ENCODE results near the gene NRG3.

NRG3 gene

DNA sequence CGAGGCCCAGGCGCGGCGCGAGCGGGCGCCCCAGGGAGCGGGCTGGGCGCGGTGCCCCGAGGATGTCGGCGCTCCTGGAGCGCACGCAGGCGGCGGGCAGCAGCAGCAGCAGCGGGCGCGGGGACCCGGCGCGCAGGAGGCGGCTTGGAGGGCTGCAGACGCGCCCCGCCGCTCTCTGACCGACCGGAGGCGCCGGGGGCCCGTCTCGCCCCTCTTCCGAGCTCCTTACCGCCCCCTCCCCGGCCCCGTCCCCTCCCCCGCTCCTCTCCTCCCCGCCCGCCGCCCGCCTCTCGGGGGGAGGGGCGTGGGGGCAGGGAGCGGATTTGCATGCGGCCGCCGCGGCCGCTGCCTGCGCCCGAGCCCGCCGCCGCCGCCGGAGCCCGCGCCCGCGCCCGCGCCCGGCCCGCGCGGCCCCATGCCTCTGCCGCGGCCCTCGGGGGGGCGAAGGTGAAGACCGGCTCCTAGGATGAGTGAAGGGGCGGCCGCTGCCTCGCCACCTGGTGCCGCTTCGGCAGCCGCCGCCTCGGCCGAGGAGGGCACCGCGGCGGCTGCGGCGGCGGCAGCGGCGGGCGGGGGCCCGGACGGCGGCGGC, at the start of gene NRG3:
TSS of gene NRG3 (plus strand) at position 320 of the 592 bp plus-strand sequence.
- no peak for DNase-seq

DNA sequence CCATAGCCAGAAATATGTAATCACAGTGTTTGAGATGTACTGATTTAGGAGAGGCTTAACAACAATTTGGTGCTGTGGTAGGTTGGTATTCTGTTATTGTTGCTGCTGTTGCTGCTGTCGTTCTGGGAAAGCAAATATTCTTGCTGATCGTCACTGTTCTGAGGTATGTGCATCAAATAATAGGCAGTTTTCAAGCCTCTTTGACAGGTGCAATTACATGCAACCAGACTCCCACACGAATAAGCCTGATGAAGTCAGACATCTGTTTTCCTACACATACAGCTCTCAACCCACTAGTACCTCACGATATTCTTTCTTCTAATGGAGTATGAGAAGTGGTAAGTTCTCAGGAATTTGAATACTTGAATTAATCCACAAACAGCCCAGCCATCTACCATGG, 46.7 kb upstream of the NRG3 start:
- DNase-seq, result no peak

DNA sequence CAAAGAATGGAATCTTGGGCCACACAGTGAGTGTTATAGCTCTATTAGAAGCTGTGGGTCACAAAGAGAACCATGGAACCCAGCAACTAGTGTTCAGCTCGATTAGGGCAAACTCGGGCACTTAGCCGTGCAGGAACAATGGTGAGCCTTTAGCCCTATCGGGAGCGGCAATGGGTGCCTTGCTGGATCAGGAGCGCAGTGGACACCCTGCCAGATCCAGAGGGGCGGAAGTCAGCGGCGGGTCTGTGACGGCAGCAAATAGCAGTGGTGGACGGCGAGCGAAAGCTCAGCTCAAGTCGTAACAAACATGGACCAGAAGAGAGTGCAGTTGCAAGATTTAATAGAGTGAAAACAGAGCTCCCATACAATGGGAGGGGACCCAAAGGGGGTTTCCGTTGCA, 43.9 kb upstream of the NRG3 start:
- DNase-seq, result no peak

DNA sequence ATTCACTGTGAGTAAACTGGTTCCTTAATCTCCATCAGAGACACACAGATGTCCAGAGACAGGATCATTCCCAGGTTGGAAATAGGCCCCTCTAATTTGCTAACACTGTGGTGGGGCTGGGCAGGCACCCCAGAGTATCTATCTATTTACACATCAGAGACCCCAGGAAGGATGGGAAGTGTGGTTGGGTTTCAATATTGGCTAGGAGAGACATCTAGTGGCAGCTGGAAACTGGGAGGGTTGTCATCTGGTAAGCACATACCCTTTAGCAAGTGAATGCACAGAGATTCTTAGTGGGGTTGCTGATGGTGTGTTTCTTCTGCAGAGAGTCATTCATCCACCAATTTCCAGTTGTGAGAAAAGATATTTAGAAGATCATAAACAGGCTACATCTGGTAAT, 36.0 kb upstream of the NRG3 start:
- no peak for DNase-seq

DNA sequence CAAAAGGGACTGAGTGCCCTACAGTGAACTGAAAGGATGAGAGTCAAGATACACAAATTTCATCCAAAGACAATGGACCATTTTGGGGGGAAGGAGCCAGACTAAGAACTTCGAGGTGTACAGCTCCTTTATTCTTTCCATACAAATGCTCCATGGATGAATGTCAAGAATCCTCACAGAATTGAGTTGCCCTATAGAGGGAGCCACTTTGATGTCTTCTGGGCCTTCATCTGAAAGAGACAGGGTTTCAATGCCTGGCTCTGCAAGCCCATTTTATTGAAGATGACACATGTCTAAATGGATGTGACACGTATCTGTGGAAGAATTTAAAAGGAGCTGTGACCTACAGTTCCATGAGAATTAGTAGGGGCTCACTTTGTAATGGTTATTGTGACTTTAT, 32.0 kb upstream of the NRG3 start:
- no peak for DNase-seq

DNA sequence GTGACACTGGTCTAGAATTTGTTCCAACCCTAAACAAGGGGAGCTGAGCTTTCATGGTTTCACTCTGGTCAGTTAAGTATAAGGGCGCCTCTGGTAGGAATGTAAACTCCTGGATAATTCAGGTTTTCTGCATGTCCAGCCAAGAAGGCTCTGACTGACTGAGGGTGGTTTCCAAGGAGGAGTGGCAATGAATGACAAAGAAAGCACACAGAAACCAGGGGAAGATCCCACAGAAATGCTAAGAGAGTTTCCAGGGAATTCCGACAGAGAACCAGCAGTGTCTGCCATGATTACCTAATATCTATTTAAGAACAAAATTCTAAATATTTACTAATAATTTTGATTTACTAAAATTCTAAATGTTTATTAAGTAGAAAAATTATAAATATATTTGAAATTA, 27.3 kb upstream of the NRG3 start:
- no peak for DNase-seq

DNA sequence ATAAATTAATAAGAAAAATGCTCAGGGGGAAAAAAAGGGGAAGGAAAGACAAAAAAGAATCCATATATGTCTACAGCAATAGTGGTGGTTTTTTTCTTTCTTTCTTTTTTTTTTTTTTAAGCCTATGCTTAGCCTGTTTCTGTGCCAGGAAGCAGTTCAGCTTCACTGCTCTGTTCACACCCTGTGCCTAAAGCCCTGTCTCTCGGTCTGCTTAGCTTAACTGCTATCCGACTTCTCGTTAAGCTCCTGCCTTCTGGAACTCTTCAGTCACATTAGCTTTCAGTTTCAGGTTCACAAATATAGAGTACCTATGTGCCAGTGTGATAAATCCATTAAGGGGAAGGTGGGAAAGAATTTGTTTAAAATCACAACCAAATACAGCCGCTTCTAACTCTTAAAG, 26.5 kb upstream of the NRG3 start:
- DNase-seq, result no peak

DNA sequence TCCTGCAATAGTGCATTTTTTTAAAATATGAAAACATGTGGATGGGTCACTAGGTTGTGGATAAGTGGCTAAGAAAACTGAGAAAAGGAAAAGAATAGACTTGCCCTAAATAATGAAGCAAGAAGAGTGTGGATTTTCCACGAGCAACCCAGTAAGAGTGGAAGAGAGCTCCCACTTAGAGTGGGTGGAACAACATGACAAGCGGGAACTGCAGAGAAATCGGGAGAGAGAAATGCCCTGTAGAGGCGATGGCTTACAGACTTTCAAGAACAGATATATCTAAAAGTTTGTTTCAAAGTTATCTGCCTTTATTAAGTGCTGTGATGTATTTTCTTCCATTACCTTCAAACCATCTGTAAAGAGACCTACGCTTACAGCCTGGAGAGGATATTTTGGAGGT, 26.1 kb upstream of the NRG3 start:
- DNase-seq, result no peak

DNA sequence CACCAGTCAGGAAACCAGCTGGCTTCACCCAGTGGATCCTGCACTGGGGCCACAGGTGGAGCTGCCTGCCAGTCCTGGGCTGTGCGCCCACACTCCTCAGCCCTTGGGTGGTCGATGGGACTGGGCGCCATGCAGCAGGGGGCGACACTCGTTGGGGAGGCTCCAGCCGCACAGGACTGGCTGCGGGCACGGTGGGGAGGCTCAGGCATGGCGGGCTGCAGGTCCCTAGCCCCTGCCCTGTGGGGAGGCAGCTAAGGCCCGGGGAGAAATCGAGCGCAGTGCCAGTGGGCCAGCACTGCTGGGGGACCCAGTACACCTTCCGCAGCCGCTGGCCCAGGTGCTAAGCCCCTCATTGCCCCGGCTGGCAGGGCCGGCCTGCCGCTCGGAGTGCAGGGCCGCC, 12.4 kb upstream of the NRG3 start:
- DNase-seq, result no peak

DNA sequence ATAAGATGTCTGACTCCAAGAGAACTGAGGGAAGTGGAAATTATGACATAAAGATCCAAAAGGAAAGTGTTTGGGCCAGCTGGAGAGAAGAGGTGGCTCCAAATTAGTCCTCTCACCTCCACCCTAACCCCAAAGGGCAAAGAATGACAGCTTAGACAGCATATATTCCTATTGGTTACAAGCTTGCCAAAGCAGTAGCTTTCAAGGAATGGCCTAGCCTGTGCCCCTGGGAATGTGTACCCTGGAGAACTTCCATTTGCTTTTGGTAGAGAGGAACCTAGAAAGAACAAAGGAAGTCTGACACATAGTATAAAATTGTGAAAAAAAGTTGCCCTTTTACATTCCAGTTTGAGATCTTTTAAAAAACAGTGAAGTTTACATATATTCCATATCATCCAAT, 11.2 kb upstream of the NRG3 start:
- no peak for DNase-seq

DNA sequence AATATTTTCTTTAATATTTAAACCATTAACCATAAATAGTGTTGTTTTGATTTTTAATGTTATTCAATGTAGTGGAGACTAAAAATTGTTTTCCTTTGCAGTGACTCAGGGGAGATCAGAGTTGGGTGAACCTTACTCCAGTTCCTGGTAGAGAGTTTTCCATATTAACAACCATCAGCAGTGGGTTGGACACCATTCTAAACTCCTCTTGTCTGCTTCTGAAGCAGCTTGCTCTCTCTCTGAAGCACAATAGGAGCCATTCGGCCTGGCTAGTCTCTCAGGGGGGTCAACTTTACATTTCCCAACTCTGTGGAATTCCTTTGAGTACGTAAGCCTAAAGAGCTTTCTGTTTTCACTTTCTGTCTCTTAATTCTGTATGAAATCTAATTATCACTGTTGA, 9.4 kb upstream of the NRG3 start:
- DNase-seq, result no peak

DNA sequence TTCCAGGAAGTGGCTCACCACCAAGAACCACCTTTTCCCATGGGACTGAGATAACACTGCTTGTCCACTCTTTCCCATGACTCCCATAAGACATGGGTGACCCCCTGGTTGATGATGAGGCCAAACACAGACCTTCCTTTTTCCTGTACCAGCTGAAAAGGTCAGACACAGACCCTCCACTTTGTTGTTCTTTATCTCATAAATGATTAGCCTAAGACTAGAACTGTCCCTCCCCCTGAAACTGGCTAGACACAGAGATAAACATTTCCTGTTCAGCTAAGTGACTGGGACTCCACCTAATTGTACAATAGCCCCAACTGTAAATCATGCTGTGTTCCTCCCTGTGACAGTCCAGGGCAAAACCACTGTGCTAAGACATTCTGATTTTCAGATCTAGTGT, 8.2 kb upstream of the NRG3 start:
- no peak for DNase-seq

DNA sequence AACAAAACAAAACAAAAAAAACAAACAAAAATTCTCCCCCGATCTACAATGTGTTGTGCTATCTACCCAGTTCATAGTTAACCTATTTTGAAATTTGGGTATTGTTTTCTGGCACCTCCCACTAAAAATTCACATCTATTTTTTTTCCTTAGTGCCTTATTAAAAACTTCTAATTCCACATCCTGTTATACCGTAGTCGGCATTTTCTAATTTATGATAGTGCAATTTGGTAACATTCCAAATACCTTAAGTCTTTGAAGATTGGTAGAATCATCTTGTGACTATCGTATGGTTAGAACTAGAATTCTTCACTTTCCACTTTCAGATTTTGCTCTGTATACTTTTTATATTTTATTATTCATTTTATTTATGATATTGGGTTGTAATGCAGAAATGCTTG, 4.5 kb upstream of the NRG3 start:
- DNase-seq, result no peak

DNA sequence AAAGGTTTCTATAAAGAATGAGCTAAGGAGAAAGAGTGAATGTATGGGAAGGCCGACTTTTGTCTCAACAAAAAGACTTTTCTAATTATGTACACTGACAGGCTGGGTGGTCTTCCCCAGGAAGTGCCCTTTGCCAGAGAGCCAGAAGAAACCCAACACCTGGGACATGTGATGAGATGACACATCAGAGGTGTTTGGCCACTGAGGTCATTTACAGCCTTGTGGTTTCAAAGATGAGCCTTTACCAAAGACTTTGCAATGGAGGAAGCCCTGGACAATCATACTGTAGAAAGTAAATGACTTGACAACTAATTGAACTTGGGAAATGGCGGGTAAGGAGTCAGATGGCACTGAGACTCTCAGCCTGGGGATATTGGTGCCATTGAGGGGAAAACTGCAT, 3.4 kb upstream of the NRG3 start:
- no peak for DNase-seq

DNA sequence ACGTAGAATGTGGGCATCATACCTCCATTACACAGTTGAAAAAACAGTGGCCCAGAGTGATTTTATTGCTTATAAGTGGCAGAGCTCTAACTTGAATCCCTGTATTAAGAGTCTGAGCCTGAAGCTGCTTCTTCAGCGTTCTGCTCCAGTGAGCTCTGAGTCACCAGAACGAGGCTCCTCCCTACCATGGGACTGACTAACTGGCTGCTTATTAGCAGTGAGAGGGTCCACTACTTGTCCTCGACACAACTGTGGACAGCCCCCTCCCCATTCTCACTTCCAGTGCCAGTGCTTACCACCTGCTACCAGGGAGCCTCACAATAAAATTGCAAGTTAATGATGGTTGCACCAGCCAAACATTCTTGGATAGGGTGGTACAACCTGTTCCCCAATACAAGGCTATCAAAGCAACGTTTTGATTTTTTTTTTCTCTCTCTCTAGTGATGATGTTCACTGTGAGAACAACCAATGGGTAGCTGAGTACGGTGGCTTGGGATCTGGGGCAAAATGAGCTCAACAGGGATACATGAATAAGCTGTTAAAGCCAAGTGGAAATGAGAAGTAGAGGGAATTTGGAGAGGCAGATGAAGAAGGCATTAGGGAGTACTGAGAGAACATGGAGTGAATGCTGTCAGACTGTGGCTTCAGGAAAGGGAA, 2.7 kb upstream of the NRG3 start:
- DNase-seq, result no peak

DNA sequence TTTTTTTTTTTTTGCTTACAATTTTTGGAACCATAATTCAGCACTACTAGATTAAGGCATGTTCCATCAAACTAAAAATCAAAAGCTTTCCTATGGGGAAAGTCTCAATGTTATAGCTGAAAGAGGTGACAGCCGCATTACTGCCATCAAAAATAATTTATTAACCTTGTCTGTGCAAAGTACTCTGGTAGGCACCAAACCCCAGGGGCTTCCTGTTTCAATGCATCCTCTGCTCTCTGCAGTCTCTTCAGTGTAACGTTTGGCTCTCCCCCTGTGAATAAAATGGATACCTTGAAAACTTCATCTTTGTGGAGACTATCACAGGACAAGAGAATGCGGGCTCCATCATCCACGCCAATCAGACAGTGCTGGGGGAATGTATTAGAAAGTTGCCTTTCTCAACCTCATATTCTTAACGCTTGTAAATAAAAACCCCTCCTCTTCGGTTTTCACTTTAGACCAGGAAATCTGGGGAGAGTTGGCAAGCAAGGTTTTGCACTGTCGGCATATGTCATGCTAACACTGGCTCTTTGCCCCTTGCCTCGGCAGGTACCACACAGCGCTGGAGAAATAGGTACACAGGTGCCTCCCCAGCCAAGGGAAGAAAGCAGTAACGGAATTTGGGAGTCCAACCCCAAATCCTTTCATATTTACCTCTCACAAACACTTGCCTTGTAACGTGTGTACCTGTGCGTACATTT, 1.6 kb upstream of the NRG3 start:
- DNase-seq, result no peak

DNA sequence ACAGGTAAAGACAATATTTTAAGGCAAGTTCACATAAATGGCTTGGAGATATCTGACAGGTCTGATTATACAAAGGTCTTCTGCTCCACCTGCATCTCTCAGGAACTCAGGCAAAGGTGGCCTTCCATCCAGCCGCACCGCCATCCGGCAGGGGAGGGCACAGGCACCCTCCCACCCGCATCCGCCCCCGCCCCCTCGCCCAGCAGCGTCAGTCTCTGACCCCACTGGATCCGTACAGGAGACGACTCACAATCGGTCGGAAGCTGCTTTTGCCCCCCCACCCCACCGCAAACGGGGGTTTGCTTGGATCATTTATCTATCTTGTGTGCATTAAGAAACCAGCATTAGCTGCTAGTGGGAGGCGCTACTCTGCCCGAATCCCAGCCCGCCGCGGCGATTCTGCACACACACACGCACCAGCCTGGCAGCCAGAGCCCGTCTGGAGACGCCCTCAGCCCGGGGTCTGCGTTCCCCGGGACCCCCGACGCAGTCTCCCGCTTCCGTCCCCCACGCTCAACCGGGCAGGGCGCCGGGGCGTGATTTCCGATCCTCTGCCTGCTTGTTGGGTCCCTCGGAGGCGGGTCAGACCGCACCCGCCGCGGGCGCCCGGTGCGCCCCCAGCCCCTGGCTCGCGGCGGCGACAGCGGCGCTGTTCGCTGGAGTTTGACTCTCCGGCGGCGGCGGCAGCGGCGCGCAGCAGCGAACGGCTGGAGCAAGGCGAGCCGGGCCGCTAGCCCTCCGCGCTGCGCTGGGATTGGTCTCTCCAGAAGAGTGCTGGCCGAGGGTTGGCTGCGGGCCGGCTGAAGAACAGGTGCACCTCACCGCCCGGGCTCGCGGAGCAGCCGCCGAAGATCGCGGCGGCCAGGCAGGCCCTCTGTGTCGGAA, 820 bp upstream of the NRG3 start:
- peak; percentile 32 for DNase-seq

DNA sequence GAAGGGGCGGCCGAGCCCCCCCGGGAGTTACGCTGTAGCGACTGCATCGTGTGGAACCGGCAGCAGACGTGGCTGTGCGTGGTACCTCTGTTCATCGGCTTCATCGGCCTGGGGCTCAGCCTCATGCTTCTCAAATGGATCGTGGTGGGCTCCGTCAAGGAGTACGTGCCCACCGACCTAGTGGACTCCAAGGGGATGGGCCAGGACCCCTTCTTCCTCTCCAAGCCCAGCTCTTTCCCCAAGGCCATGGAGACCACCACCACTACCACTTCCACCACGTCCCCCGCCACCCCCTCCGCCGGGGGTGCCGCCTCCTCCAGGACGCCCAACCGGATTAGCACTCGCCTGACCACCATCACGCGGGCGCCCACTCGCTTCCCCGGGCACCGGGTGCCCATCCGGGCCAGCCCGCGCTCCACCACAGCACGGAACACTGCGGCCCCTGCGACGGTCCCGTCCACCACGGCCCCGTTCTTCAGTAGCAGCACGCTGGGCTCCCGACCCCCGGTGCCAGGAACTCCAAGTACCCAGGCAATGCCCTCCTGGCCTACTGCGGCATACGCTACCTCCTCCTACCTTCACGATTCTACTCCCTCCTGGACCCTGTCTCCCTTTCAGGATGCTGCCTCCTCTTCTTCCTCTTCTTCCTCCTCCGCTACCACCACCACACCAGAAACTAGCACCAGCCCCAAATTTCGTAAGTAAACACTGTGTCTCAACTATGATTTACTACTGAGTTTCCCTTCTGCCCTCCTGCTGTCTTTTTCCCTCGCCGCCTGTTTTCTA, 666 bp downstream of the NRG3 start:
- no peak for DNase-seq

DNA sequence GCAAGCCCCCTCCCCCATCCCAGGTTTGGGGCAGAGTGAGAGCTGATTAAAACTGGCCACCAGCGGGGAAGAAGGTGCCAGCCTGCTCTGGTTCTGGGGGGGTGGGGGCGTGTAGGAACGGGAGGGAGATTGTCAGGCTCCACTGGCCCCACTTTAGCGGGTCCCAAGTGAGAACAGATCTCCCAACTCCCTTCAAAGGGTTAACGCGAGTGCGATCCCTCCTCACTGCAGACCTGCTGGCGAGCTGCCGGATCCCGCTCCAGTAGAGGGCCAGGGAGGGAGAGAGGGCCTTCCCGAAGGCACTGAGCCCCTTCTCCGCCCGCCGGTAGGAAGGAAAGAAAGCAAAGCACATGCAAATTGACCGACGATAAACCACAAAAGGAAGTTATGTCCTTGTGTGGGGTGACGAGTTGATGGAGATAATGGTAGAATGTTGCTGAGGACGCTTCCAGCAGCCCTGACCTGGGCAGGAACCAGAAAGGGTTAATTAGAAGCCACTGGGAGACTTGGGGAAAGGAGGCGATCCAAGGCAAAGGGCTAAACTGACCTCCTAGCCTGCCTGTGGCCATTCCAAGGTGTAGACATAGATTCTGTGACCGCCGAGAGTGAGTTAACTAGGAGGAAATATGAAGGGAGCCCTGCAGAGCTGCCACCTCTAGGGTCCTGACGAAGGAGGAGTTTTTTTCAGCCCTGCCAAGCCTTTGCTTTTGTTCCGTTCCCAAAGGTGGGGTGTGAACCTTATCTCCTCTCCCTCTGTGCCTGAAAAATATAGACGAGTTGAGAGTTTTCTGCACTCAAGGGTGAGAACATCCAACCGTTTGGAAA, 1.5 kb downstream of the NRG3 start:
- no peak for DNase-seq

DNA sequence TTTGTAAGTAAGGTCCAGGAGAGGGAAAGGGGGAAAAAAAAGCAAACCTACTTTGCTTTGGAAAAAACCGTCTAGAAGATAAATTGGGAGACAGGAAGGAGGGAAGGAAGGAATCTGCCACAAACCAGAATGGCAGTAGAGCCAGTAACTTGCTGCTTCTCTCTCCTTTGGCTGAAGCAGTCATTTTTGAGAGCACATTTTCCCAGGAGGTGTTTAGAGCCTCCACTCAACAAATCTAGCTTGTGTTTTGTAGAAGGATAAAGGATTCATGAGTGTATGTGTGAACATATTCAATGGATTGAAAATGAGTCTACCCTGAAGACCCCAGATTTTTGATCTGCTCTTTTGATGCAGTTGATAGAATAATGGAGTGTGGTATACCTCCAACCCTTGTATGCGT, 2.6 kb downstream of the NRG3 start:
- DNase-seq, result no peak

DNA sequence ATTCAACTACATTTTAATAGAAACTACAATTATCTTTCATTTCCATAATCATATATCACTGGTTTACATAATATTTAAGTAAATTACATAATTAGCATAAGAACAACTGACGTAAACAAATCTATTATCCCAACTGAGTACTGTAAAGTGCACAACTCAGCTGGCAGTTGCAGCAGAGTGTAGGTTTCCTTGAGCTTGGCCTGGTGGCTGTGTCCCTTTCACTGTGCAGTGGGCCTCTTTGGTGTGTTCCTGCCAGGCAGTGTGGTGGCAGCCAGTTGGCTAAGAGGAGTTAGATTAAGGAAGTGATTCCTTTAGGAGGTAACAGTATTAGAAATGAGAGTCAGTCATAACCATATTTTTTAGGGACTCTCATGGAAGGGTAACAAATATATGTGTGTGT, 7.0 kb downstream of the NRG3 start:
- DNase-seq, result no peak

DNA sequence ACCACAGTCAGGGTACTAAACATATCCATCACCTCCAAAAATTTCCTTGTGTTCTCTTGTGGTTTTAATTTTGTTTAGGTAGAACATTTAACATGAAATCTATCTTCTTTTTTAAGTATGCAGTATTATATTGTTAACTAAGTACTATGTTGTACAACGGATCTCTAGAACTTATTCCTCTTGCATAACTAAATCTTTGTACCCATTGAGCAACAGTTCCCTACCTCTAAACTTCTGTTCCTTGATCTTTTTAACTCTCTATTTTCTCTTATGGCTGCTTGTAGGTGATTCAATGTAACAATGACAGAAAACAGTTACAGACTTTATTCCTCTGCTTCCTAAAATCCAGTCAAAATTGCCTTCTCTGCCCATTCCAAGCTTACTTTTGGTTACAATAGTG, 9.9 kb downstream of the NRG3 start:
- DNase-seq, result no peak

Data from activated CD4-positive, alpha-beta T cell treated with anti-CD3 and anti-CD28 coated beads for 48 hours (primary cell).